Fibroblast of lung (primary cell): ENCODE measurements around the gene TTLL12. TPM values are rescaled to one million over a fixed set of nuclear protein-coding genes. Genes with fewer than 3 reads are reported as not detected.
A peak's percentile ranks its signal among the peaks of the same experiment; 100 is the strongest.

Source experiments
- DNase-seq, 2 donors: peaks; one replicate each; pipeline versions ENCODE4 v3.0.0 to v3.0.0-alpha.2; 2010; ENCODE audit warnings: low read depth in 2 of 2
- H2AFZ ChIP-seq: 2 replicates; pipeline ENCODE4 v1.5.1; 2012; ENCODE audit warnings: low read length, control low read depth, inconsistent platforms
- H3K27ac ChIP-seq: 2 replicates; pipeline ENCODE4 v1.5.1; 2011; ENCODE audit warnings: low read length, control low read depth; ENCODE audit not compliant: insufficient read depth
- H3K27me3 ChIP-seq: 2 replicates; pipeline ENCODE4 v1.5.1; 2011; ENCODE audit warnings: mild to moderate bottlenecking, low read length; ENCODE audit not compliant: control insufficient read depth, insufficient read depth
- H3K36me3 ChIP-seq: 2 replicates; pipeline ENCODE4 v1.5.1; 2011; ENCODE audit warnings: low read length; ENCODE audit not compliant: control insufficient read depth, insufficient read depth
- H3K4me1 ChIP-seq: 2 replicates; pipeline ENCODE4 v1.5.1; 2011; ENCODE audit warnings: low read length; ENCODE audit not compliant: control insufficient read depth, insufficient read depth; ENCODE audit errors: extremely low read depth
- H3K4me2 ChIP-seq: 2 replicates; pipeline ENCODE4 v1.5.1; 2011; ENCODE audit warnings: low read length, control low read depth; ENCODE audit not compliant: insufficient read depth; ENCODE audit errors: extremely low read depth
- H3K4me3 ChIP-seq, 4 experiments: fragments of 200-600 bp in 1 of 4; sonication (generic) in 1 of 4; replicated peaks in 1 of 4; 2 replicates each; pipeline ENCODE4 v1.5.1; 2011 to 2016; ENCODE audit warnings: low read length in 4 of 4, low read depth in 3 of 4, mild to moderate bottlenecking in 3 of 4, control low read depth in 2 of 4, inconsistent platforms in 1 of 4, mixed read lengths in 1 of 4; ENCODE audit not compliant: insufficient read depth in 1 of 4; ENCODE audit errors: control extremely low read depth in 1 of 4
- H3K79me2 ChIP-seq: 2 replicates; pipeline ENCODE4 v1.5.1; 2012; ENCODE audit warnings: mild to moderate bottlenecking, low read length, inconsistent platforms; ENCODE audit not compliant: control insufficient read depth, insufficient read depth
- H3K9ac ChIP-seq: 2 replicates; pipeline ENCODE4 v1.5.1; 2011; ENCODE audit warnings: mild to moderate bottlenecking, low read length, control low read depth; ENCODE audit not compliant: insufficient read depth
- H3K9me3 ChIP-seq: 2 replicates; pipeline ENCODE4 v1.5.1; 2012; ENCODE audit warnings: low read depth, low read length; ENCODE audit not compliant: control insufficient read depth, insufficient read depth
- H4K20me1 ChIP-seq: 2 replicates; pipeline ENCODE4 v1.5.1; 2011; ENCODE audit warnings: low read length; ENCODE audit not compliant: control insufficient read depth, insufficient read depth; ENCODE audit errors: extremely low read depth
- CTCF ChIP-seq, 2 donors: IDR thresholded peaks in 1 of 2; conservative IDR thresholded peaks in 1 of 2; 1 replicate in 1 of 2; 2 replicates in 1 of 2; pipeline ENCODE4 v1.5.1; 2011 to 2012; ENCODE audit warnings: low read length in 2 of 2, control low read depth in 1 of 2, inconsistent platforms in 1 of 2, low read depth in 1 of 2, mild to moderate bottlenecking in 1 of 2
- EZH2 ChIP-seq: IDR thresholded peaks from 2 replicates; pipeline ENCODE4 v1.5.1; 2012; ENCODE audit warnings: low read length, control low read depth, mild to moderate bottlenecking; ENCODE audit errors: missing control alignments
- polyA plus RNA-seq, 2 donors: library from polyadenylated mRNA; depleted of rRNA in 1 of 2; stranded (reverse) in 1 of 2; unstranded in 1 of 2; fragments of >200 nt; gene quantifications; 2 replicates each; pipeline ENCODE4 v1.2.1, GENCODE V29; 2011 to 2012; ENCODE audit warnings: missing spikeins in 1 of 2
- total RNA-seq: library from RNA; depleted of rRNA; stranded (reverse); fragments of >200 nt; gene quantifications from 2 replicates; pipeline ENCODE4 v1.2.1, GENCODE V29; 2014

The TTLL12 gene
- total and polyA plus RNA-seq, 2 donors (not counting 1 experiment from before 2014, with no cell fraction given) = 6.0 to 14.7 TPM

GRCh38 chr22:43126501-43127165, 60.3 kb downstream of the TTLL12 start:
- Histone ChIP-seq H3K9me3 (no peaks in the 10 kb centered on the region), H2AFZ (no peak overlapping the region), H3K27ac (no peak overlapping the region), H3K4me1 (peaks cover 9% of the 10 kb centered on the region), H4K20me1 (no peaks in the 10 kb centered on the region), H3K4me3 (no peak overlapping the region), H3K36me3 (no peaks in the 10 kb centered on the region), H3K9ac (no peak overlapping the region), H3K79me2 (no peaks in the 10 kb centered on the region), H3K27me3 (no peaks in the 10 kb centered on the region), H3K4me2 (no peak overlapping the region)
- TF ChIP-seq EZH2 (no peak), CTCF (conservative IDR thresholded peaks at IDR 0.05 in 1 of 2, IDR thresholded peaks at IDR 0.05 in 1 of 2; ENCODE audit: low read depth in 1 of 2, low read length in 2 of 2) (no peak)
- DNase-seq = peak; percentile 48 to 85

- H3K27ac ChIP-seq = no peak overlapping the region
- no peak overlapping the region for H3K4me3 ChIP-seq
- no peak for TF ChIP-seq EZH2
- TF ChIP-seq CTCF (conservative IDR thresholded peaks at IDR 0.05 in 1 of 2, IDR thresholded peaks at IDR 0.05 in 1 of 2; ENCODE audit: low read depth in 1 of 2, low read length in 2 of 2) = no peak
- no peak for DNase-seq
- H3K79me2 ChIP-seq = no peaks in the 10 kb centered on the region
- no peaks in the 10 kb centered on the region for H4K20me1 ChIP-seq
- no peak overlapping the region for H3K9ac ChIP-seq
- no peaks in the 10 kb centered on the region for H3K4me1 ChIP-seq
- H3K36me3 ChIP-seq = no peaks in the 10 kb centered on the region
- H3K4me2 ChIP-seq = no peak overlapping the region
- H3K9me3 ChIP-seq = no peaks in the 10 kb centered on the region
- H2AFZ ChIP-seq = no peak overlapping the region
- peaks cover 3% of the 10 kb centered on the region for H3K27me3 ChIP-seq
Observed at GRCh38 chr22:43118953-43119458, 67.9 kb downstream of the TTLL12 start.

DNA sequence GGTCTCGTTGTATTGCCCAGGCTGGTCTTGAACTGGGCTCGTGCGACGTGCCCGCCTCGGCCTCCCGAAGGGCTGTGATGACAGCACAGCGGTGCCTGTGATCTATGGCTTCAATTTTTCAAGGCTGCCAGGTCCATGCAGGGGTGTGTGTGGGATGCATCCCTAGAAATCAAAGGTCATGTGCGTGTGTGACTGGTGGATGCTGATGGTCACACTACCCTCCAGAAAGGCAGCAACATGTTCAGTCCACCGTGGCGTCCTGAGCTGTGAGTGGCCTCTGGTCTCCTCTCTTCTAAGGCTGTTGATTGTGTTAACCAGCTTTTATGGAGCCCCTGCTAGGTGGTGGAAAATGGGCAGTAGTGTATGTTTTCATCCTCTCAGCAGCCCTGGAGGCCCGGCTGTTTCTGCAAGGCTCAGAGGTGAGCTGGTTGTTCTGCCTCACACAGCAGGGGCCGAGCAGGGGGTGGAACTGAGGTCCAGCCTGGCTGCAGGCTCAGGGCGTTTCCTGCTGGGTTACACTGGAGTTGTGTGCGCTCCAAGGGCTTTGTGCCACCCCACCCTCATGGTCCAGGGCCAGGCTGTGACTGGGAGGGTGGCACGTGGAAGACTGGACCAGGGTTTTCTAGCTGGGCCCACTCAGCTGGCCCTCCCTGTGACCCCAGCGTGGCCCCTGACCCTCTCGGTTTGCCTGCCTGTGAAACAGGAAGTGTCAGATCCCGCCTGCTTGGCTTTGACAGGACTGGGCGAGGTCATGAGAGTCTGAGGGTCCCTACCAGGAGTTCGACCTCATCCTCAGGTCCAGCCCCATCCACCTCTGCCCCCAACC, 68.7 kb downstream of the TTLL12 start:
- Histone ChIP-seq H3K36me3 (no peaks in the 10 kb centered on the region), H3K79me2 (no peaks in the 10 kb centered on the region), H3K4me2 (no peak overlapping the region), H3K9ac (no peak overlapping the region), H3K27me3 (peaks cover 6% of the 10 kb centered on the region), H2AFZ (no peak overlapping the region), H3K4me1 (no peaks in the 10 kb centered on the region), H3K27ac (no peak overlapping the region), H3K4me3 (no peak overlapping the region), H4K20me1 (no peaks in the 10 kb centered on the region), H3K9me3 (no peaks in the 10 kb centered on the region)
- TF ChIP-seq EZH2 (no peak), CTCF (conservative IDR thresholded peaks at IDR 0.05 in 1 of 2, IDR thresholded peaks at IDR 0.05 in 1 of 2; ENCODE audit: low read depth in 1 of 2, low read length in 2 of 2) (no peak)
- no peak for DNase-seq
